ENCODE results near the gene NRROS. TPM values are rescaled to one million over a fixed set of nuclear protein-coding genes. Genes with fewer than 3 reads are reported as not detected.

Gene NRROS
- total and polyA plus RNA-seq, 8 donors, result 0.37 to 3.6 (median 1.0) TPM

- Histone ChIP-seq H3K4me3 (no peak overlapping the region), H3K27ac (no peak overlapping the region), H3K36me3 (no peaks in the 10 kb centered on the region), H3K9me3 (no peaks in the 10 kb centered on the region), H3K27me3 (peaks cover 0 to 5% (median 0%) of the 10 kb centered on the region in 4 donors), H3K4me1 (no peaks in the 10 kb centered on the region)
- ATAC-seq (no peak), DNase-seq (peak in 1 of 6 donors; percentile 16), FAIRE-seq (no peak)
- intact Hi-C loops (cut with DNase I), result no loop called here
- WGBS, 2 donors, result 72 to 73% methylated on average over 9 of the region's 9 CpGs
- TF ChIP-seq CTCF (IDR thresholded peaks at IDR 0.05), result no peak
These were observed 2.0 kb downstream of the NRROS start for GRCh38 chr3:196641333-196642054.

- ATAC-seq (no peak), FAIRE-seq (no peak), DNase-seq (peak in 1 of 6 donors; percentile 22)
- Histone ChIP-seq H3K4me3 (no peak overlapping the region), H3K36me3 (no peaks in the 10 kb centered on the region), H3K27me3 (peaks cover 0 to 5% (median 0%) of the 10 kb centered on the region in 4 donors), H3K4me1 (no peaks in the 10 kb centered on the region), H3K9me3 (no peaks in the 10 kb centered on the region), H3K27ac (no peak overlapping the region)
- intact Hi-C loops (cut with DNase I), result no loop called here
- no peak for TF ChIP-seq CTCF (IDR thresholded peaks at IDR 0.05)
- WGBS, 2 donors, result 87 to 89% methylated on average over 11 of the region's 11 CpGs
These were observed 2.9 kb downstream of the NRROS start for GRCh38 chr3:196642434-196642833.

GRCh38 chr3:196643201-196643749 is 3.8 kb downstream of the NRROS start:
- no peaks in the 10 kb centered on the region for H3K9me3 ChIP-seq
- no peak overlapping the region for H3K27ac ChIP-seq
- no peak overlapping the region for H3K4me3 ChIP-seq
- no peaks in the 10 kb centered on the region for H3K4me1 ChIP-seq
- ATAC-seq (peak in 2 of 4 donors; percentile 38 to 43), DNase-seq (peak in 1 of 6 donors; percentile 32), FAIRE-seq (no peak)
- intact Hi-C loops (cut with DNase I), result no loop called here
- 76 to 86% methylated on average over 13 of the region's 13 CpGs for WGBS, 2 donors
- no peaks in the 10 kb centered on the region for H3K36me3 ChIP-seq
- peaks cover 0 to 5% (median 0%) of the 10 kb centered on the region in 4 donors for H3K27me3 ChIP-seq
- no peak for TF ChIP-seq CTCF (IDR thresholded peaks at IDR 0.05)

GRCh38 chr3:196643761-196644160 is 4.3 kb downstream of the NRROS start:
- intact Hi-C loops (cut with DNase I), result no loop called here
- TF ChIP-seq CTCF (IDR thresholded peaks at IDR 0.05), result no peak
- WGBS, 2 donors, result 66 to 77% methylated on average over 5 of the region's 5 CpGs
- FAIRE-seq, result no peak
- Histone ChIP-seq H3K4me3 (no peak overlapping the region), H3K9me3 (no peaks in the 10 kb centered on the region), H3K36me3 (no peaks in the 10 kb centered on the region), H3K27ac (no peak overlapping the region), H3K4me1 (no peaks in the 10 kb centered on the region), H3K27me3 (peaks cover 0 to 5% (median 0%) of the 10 kb centered on the region in 4 donors)
- no peak for ATAC-seq
- DNase-seq, result peak in 1 of 6 donors; percentile 35

GRCh38 chr3:196645096-196645495 is 5.6 kb downstream of the NRROS start:
- ATAC-seq (no peak), FAIRE-seq (no peak), DNase-seq (peak in 1 of 6 donors; percentile 15)
- H3K4me3 ChIP-seq, result no peak overlapping the region
- H3K4me1 ChIP-seq, result no peaks in the 10 kb centered on the region
- 86% methylated on average over 4 of the region's 4 CpGs for WGBS, 2 donors
- no peak overlapping the region for H3K27ac ChIP-seq
- H3K36me3 ChIP-seq, result no peaks in the 10 kb centered on the region
- H3K9me3 ChIP-seq, result no peaks in the 10 kb centered on the region
- H3K27me3 ChIP-seq, result peaks cover 0 to 5% (median 0%) of the 10 kb centered on the region in 4 donors
- TF ChIP-seq CTCF (IDR thresholded peaks at IDR 0.05), result no peak
- intact Hi-C loops (cut with DNase I), result no loop called here
